ENCODE data around the gene SOWAHC. TPM values are rescaled to one million over a fixed set of nuclear protein-coding genes. Genes with fewer than 3 reads are reported as not detected.
"Not testable (repeated sequence)": the region's sequence is repeated elsewhere in the genome, so short reads cannot be mapped to it uniquely, and the experiment has no call there.

Gene SOWAHC, protein sequence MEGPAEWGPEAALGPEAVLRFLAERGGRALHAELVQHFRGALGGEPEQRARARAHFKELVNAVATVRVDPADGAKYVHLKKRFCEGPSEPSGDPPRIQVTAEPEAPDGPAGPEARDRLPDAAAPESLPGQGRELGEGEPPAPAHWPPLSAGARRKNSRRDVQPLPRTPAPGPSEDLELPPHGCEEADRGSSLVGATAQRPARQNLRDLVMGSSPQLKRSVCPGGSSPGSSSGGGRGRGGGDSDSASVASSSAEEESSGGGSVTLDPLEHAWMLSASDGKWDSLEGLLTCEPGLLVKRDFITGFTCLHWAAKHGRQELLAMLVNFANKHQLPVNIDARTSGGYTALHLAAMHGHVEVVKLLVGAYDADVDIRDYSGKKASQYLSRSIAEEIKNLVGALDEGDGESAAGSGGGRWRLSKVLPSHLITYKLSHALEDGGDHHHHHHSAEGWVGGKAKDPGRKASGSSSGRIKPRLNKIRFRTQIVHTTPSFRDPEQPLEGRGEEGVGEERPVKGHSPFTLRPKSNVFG
- total RNA-seq (10 to 100 TPM; 19.4 to 29.3 (median 23.6) TPM), polyA plus RNA-seq (10 to 100 TPM; 16.4 to 27.5 (median 18.6) TPM)

GRCh38 chr2:109613922-109614714 is at the start of gene SOWAHC, which contains the start of gene SEPTIN10:
TSS of gene SOWAHC (plus strand) at chr2:109614364. CDS start at chr2:109614490, 126 bp downstream.
TSS of gene SEPTIN10 (minus strand) at chr2:109613966. CDS start at chr2:109613827, 139 bp downstream.
- H3K4me1 ChIP-seq = peaks cover 0 to 63% (median 59%) of the 10 kb centered on the region in 4 donors
- H3K27ac ChIP-seq = peak within 1 kb of the TSS; percentile 93 to 100 (median 99)
- peak; percentile 99 for DNase-seq
- H3K36me3 ChIP-seq = no peaks in the 10 kb centered on the region
- H3K4me3 ChIP-seq = peak within 1 kb of the TSS; percentile 66 to 85 (median 70)
- no peaks in the 10 kb centered on the region for H3K27me3 ChIP-seq
- intact Hi-C loops (cut with DNase I) = loop anchor here (2.0 to 5.0 kb wide), 5 partner anchors 67 to 442 kb away; no protein-coding TSS in a partner anchor
- WGBS, 2 donors = 1 to 3% methylated on average over 104 of the region's 104 CpGs
- no peak for TF ChIP-seq CTCF (IDR thresholded peaks at IDR 0.05)
- TF ChIP-seq POLR2A (IDR thresholded peaks at IDR 0.05) = peak in 1 of 2 donors; percentile 59
- TF ChIP-seq EP300 (IDR thresholded peaks at IDR 0.05) = peak in 1 of 4 donors; percentile 30
- peak; percentile 94 to 97 (median 96) for TF ChIP-seq POLR2AphosphoS5 (IDR thresholded peaks at IDR 0.05)
- no peaks in the 10 kb centered on the region for H3K9me3 ChIP-seq

DNA sequence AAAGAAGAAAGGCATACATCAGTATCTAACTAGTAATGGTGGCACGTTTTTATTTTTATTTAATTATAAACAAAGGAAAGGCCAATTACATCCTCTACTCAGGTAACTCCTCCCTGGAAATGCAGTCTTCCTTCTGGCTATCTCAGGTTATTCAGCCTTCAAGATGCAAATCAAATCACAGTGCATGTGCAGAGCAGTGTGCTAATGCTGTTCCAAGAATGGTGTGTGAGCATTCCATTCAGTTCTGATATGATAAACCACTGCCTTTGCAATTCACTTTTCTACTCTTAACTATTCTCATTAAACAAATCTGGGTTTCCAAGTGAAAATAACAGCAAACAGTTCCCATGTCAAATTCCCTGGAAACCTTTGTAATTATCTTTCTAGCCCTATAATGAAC is 38.8 kb upstream of the SOWAHC start:
- H3K27me3 ChIP-seq = no peaks in the 10 kb centered on the region
- no peak overlapping the region for H3K4me3 ChIP-seq
- intact Hi-C loops (cut with DNase I) = no loop called here
- TF ChIP-seq POLR2A (IDR thresholded peaks at IDR 0.05) (no peak), POLR2AphosphoS5 (IDR thresholded peaks at IDR 0.05) (no peak), CTCF (IDR thresholded peaks at IDR 0.05) (no peak), EP300 (IDR thresholded peaks at IDR 0.05) (no peak)
- 35 to 60% methylated on average over 1 of the region's 1 CpG for WGBS, 2 donors
- no peak for DNase-seq
- peaks cover 0 to 6% (median 0%) of the 10 kb centered on the region in 4 donors for H3K4me1 ChIP-seq
- peaks cover 0 to 20% (median 0%) of the 10 kb centered on the region in 4 donors for H3K36me3 ChIP-seq
- H3K27ac ChIP-seq = no peak overlapping the region
- H3K9me3 ChIP-seq = no peaks in the 10 kb centered on the region

DNA sequence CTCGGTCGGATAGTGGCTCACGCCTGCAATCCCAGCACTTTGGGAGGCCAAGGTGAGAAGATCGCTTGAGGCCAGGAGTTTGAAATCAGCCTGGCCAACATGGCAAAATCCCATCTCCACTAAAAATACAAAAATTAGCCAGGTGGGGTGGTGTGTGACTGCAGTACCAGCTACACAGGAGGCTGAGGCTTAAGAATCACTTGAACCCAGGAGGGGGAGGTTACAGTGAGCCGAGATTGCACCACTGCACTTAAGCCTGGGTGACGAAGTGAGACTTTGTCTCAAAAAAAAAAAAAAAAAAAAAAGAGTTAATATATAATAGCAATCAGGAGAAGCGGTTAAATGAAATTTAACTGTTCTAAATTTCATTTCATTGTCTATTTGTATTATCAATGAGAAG is 36.5 kb upstream of the SOWAHC start:
- H3K27ac ChIP-seq; H3K4me3 ChIP-seq; intact Hi-C loops (cut with DNase I); H3K27me3 ChIP-seq; DNase-seq; H3K9me3 ChIP-seq; H3K4me1 ChIP-seq: not testable (repeated sequence)
- WGBS, 2 donors = 94 to 96% methylated on average over 7 of the region's 7 CpGs
- peaks cover 0 to 12% (median 0%) of the 10 kb centered on the region in 4 donors for H3K36me3 ChIP-seq

GRCh38 chr2:109582928-109583895 is 31.0 kb upstream of the SOWAHC start:
- Histone ChIP-seq H3K36me3 (peaks cover 0 to 14% (median 0%) of the 10 kb centered on the region in 4 donors), H3K27ac (no peak overlapping the region), H3K9me3 (no peaks in the 10 kb centered on the region), H3K27me3 (no peaks in the 10 kb centered on the region), H3K4me1 (peaks cover 0 to 4% (median 0%) of the 10 kb centered on the region in 4 donors), H3K4me3 (no peak overlapping the region)
- 78 to 81% methylated on average over 6 of the region's 6 CpGs for WGBS, 2 donors
- intact Hi-C loops (cut with DNase I) = no loop called here
- DNase-seq = no peak
- TF ChIP-seq POLR2AphosphoS5 (IDR thresholded peaks at IDR 0.05) (no peak), EP300 (IDR thresholded peaks at IDR 0.05) (no peak), CTCF (IDR thresholded peaks at IDR 0.05) (no peak), POLR2A (IDR thresholded peaks at IDR 0.05) (no peak)
